PC-3 (cell line): ENCODE results near the gene SLC27A3.
"Not testable (repeated sequence)": the region's sequence is repeated elsewhere in the genome, so short reads cannot be mapped to it uniquely, and the experiment has no call there.

ENCODE experiments used
- EZH2 ChIP-seq: fragments of 300-600 bp; sonication (generic); IDR thresholded peaks from one replicate; pipeline ENCODE4 v1.6.1; 2017; ENCODE audit warnings: antibody characterized with exemption, mild to moderate bottlenecking, low read length; ENCODE audit not compliant: unreplicated experiment
- EZH2phosphoT487 ChIP-seq: fragments of 300-600 bp; sonication (generic); IDR thresholded peaks from 2 replicates; pipeline ENCODE4 v1.6.1; 2018; ENCODE audit warnings: mild to moderate bottlenecking, antibody characterized with exemption, low read length, borderline replicate concordance
- TF ChIP-seq, protein P1 (sequence below): fragments of 300-600 bp; sonication (generic); conservative IDR thresholded peaks from 2 replicates; pipeline ENCODE4 v1.5.1; 2017; ENCODE audit warnings: antibody characterized with exemption, low read depth, mild to moderate bottlenecking, low read length

DNA sequence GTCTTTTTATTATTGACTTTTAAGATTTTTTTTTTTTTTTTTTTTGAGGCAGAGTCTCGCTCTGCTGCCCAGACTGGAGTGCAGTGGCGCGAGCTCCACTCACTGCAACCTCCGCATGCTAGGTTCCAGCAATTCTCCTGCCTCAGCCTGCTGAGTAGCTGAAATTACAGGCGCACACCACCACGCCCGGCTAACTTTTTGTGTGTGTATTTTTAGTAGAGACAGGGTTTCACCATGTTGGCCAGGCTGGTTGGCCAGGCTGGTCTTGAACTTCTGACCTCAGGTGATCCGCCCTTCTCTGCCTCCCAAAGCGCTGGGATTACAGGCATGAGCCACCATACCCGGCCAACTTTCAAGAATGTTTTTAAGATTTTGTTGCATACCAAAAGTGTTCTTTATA, 8.5 kb upstream of the SLC27A3 start:
- TF ChIP-seq, protein P1, sequence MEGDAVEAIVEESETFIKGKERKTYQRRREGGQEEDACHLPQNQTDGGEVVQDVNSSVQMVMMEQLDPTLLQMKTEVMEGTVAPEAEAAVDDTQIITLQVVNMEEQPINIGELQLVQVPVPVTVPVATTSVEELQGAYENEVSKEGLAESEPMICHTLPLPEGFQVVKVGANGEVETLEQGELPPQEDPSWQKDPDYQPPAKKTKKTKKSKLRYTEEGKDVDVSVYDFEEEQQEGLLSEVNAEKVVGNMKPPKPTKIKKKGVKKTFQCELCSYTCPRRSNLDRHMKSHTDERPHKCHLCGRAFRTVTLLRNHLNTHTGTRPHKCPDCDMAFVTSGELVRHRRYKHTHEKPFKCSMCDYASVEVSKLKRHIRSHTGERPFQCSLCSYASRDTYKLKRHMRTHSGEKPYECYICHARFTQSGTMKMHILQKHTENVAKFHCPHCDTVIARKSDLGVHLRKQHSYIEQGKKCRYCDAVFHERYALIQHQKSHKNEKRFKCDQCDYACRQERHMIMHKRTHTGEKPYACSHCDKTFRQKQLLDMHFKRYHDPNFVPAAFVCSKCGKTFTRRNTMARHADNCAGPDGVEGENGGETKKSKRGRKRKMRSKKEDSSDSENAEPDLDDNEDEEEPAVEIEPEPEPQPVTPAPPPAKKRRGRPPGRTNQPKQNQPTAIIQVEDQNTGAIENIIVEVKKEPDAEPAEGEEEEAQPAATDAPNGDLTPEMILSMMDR, result not testable (repeated sequence)
- TF ChIP-seq EZH2, EZH2phosphoT487: not testable (repeated sequence)
